ENCODE measurements around the gene OR2H2. TPM values are rescaled to one million over a fixed set of nuclear protein-coding genes. Genes with fewer than 3 reads are reported as not detected.
A peak's percentile ranks its signal among the peaks of the same experiment; 100 is the strongest.

Gene OR2H2
- total RNA-seq, 2 experiments from 2014 or later, result not detected

GRCh38 chr6:29563435-29563965 lies 21.4 kb upstream of the OR2H2 start:
- no peak overlapping the region for H3K27ac Mint-ChIP-seq
- peak; percentile 12 for DNase-seq
- H3K27me3 Mint-ChIP-seq (ENCODE audit: low read depth), result peaks cover 38% of the 10 kb centered on the region
- H3K36me3 Mint-ChIP-seq (ENCODE audit: low read depth), result no peaks in the 10 kb centered on the region
- intact Hi-C loops (cut with micrococcal nuclease), result no loop called here
- no peak overlapping the region for H3K4me3 Mint-ChIP-seq
- H3K4me1 Mint-ChIP-seq (ENCODE audit: low read depth), result peaks cover 11% of the 10 kb centered on the region
- no peaks in the 10 kb centered on the region for H3K9me3 Mint-ChIP-seq
- CTCF ChIA-PET, result no interaction called here

- H3K4me3 Mint-ChIP-seq, result no peak overlapping the region
- no peak for DNase-seq
- H3K27ac Mint-ChIP-seq, result no peak overlapping the region
- CTCF ChIA-PET, result no interaction called here
- H3K27me3 Mint-ChIP-seq (ENCODE audit: low read depth), result peaks cover 34% of the 10 kb centered on the region
- H3K4me1 Mint-ChIP-seq (ENCODE audit: low read depth), result peaks cover 11% of the 10 kb centered on the region
- no peaks in the 10 kb centered on the region for H3K36me3 Mint-ChIP-seq (ENCODE audit: low read depth)
- H3K9me3 Mint-ChIP-seq, result no peaks in the 10 kb centered on the region
- intact Hi-C loops (cut with micrococcal nuclease), result no loop called here
These were observed 20.0 kb upstream of the OR2H2 start for GRCh38 chr6:29564875-29565274.

- Mint-ChIP-seq H3K27ac (no peak overlapping the region), H3K4me3 (no peak overlapping the region), H3K27me3 (ENCODE audit: low read depth) (peaks cover 37% of the 10 kb centered on the region), H3K36me3 (ENCODE audit: low read depth) (no peaks in the 10 kb centered on the region), H3K9me3 (no peaks in the 10 kb centered on the region), H3K4me1 (ENCODE audit: low read depth) (peaks cover 8% of the 10 kb centered on the region)
- intact Hi-C loops (cut with micrococcal nuclease), result no loop called here
- DNase-seq, result no peak
- CTCF ChIA-PET, result no interaction called here
These were observed 18.1 kb upstream of the OR2H2 start for GRCh38 chr6:29566856-29567255.

- Mint-ChIP-seq H3K36me3 (ENCODE audit: low read depth) (no peaks in the 10 kb centered on the region), H3K27me3 (ENCODE audit: low read depth) (peaks cover 39% of the 10 kb centered on the region), H3K4me1 (ENCODE audit: low read depth) (peaks cover 8% of the 10 kb centered on the region), H3K4me3 (no peak overlapping the region), H3K9me3 (no peaks in the 10 kb centered on the region), H3K27ac (no peak overlapping the region)
- intact Hi-C loops (cut with micrococcal nuclease), result no loop called here
- CTCF ChIA-PET, result no interaction called here
- DNase-seq, result no peak
These were observed 17.4 kb upstream of the OR2H2 start for GRCh38 chr6:29567541-29567940.

GRCh38 chr6:29567991-29568390 lies 16.9 kb upstream of the OR2H2 start:
- H3K4me3 Mint-ChIP-seq, result no peak overlapping the region
- H3K27me3 Mint-ChIP-seq (ENCODE audit: low read depth), result peaks cover 35% of the 10 kb centered on the region

GRCh38 chr6:29576056-29576455 lies 8.9 kb upstream of the OR2H2 start:
- intact Hi-C loops (cut with micrococcal nuclease), result no loop called here
- DNase-seq, result no peak
- no peak overlapping the region for H3K27ac Mint-ChIP-seq
- CTCF ChIA-PET, result no interaction called here
- no peaks in the 10 kb centered on the region for H3K4me1 Mint-ChIP-seq (ENCODE audit: low read depth)
- no peaks in the 10 kb centered on the region for H3K36me3 Mint-ChIP-seq (ENCODE audit: low read depth)
- peaks cover 33% of the 10 kb centered on the region for H3K27me3 Mint-ChIP-seq (ENCODE audit: low read depth)
- H3K9me3 Mint-ChIP-seq, result no peaks in the 10 kb centered on the region
- no peak overlapping the region for H3K4me3 Mint-ChIP-seq

More at GRCh38 chr6:29567991-29568390, 16.9 kb upstream of the OR2H2 start:
- CTCF ChIA-PET, result no interaction called here
- DNase-seq, result no peak
- H3K9me3 Mint-ChIP-seq, result no peaks in the 10 kb centered on the region
- no peak overlapping the region for H3K27ac Mint-ChIP-seq
- intact Hi-C loops (cut with micrococcal nuclease), result no loop called here
- no peaks in the 10 kb centered on the region for H3K36me3 Mint-ChIP-seq (ENCODE audit: low read depth)
- H3K4me1 Mint-ChIP-seq (ENCODE audit: low read depth), result peaks cover 7% of the 10 kb centered on the region

GRCh38 chr6:29577544-29577943 lies 7.4 kb upstream of the OR2H2 start:
- Mint-ChIP-seq H3K27me3 (ENCODE audit: low read depth) (peaks cover 27% of the 10 kb centered on the region), H3K4me3 (no peak overlapping the region), H3K27ac (no peak overlapping the region), H3K4me1 (ENCODE audit: low read depth) (no peaks in the 10 kb centered on the region), H3K36me3 (ENCODE audit: low read depth) (no peaks in the 10 kb centered on the region), H3K9me3 (no peaks in the 10 kb centered on the region)
- DNase-seq, result no peak
- intact Hi-C loops (cut with micrococcal nuclease), result no loop called here
- CTCF ChIA-PET, result interaction anchor here (1.2 to 1.4 kb wide), 2 partner anchors 9 to 76 kb away, joined by 3 to 4 read pairs; no protein-coding TSS in a partner anchor

GRCh38 chr6:29589423-29590048 lies 4.6 kb downstream of the OR2H2 start:
- H3K36me3 Mint-ChIP-seq (ENCODE audit: low read depth), result no peaks in the 10 kb centered on the region
- no peaks in the 10 kb centered on the region for H3K4me1 Mint-ChIP-seq (ENCODE audit: low read depth)
- no peaks in the 10 kb centered on the region for H3K9me3 Mint-ChIP-seq
- H3K27me3 Mint-ChIP-seq (ENCODE audit: low read depth), result peaks cover 9% of the 10 kb centered on the region
- intact Hi-C loops (cut with micrococcal nuclease), result loop anchor here (1.0 to 2.0 kb wide), 4 partner anchors 213 to 903 kb away; no protein-coding TSS in a partner anchor
- DNase-seq, result peak; percentile 74
- H3K27ac Mint-ChIP-seq, result no peak overlapping the region
- no peak overlapping the region for H3K4me3 Mint-ChIP-seq
- CTCF ChIA-PET, result interaction anchor here (1.0 to 1.5 kb wide), 5 partner anchors 10 to 322 kb away, joined by 3 to 4 read pairs (median 3); no protein-coding TSS in a partner anchor

- no peaks in the 10 kb centered on the region for H3K9me3 Mint-ChIP-seq
- no peaks in the 10 kb centered on the region for H3K36me3 Mint-ChIP-seq (ENCODE audit: low read depth)
- H3K27ac Mint-ChIP-seq, result no peak overlapping the region
- no peaks in the 10 kb centered on the region for H3K4me1 Mint-ChIP-seq (ENCODE audit: low read depth)
- CTCF ChIA-PET, result interaction anchor here (1.2 to 1.5 kb wide), 2 partner anchors 10 to 323 kb away, joined by 3 to 4 read pairs; no protein-coding TSS in a partner anchor
- DNase-seq, result no peak
- H3K4me3 Mint-ChIP-seq, result no peak overlapping the region
- intact Hi-C loops (cut with micrococcal nuclease), result no loop called here
- peaks cover 9% of the 10 kb centered on the region for H3K27me3 Mint-ChIP-seq (ENCODE audit: low read depth)
These were observed 5.4 kb downstream of the OR2H2 start for GRCh38 chr6:29590218-29590808.

GRCh38 chr6:29591677-29592076 lies 6.8 kb downstream of the OR2H2 start:
- Mint-ChIP-seq H3K9me3 (no peaks in the 10 kb centered on the region), H3K4me3 (no peak overlapping the region), H3K27me3 (ENCODE audit: low read depth) (peaks cover 5% of the 10 kb centered on the region), H3K36me3 (ENCODE audit: low read depth) (no peaks in the 10 kb centered on the region), H3K4me1 (ENCODE audit: low read depth) (no peaks in the 10 kb centered on the region), H3K27ac (no peak overlapping the region)
- DNase-seq, result no peak
- CTCF ChIA-PET, result interaction anchor here (0.9 kb wide), 1 partner anchor 61 kb away, joined by 3 read pairs; no protein-coding TSS in a partner anchor
- intact Hi-C loops (cut with micrococcal nuclease), result no loop called here

- Mint-ChIP-seq H3K27ac (no peak overlapping the region), H3K36me3 (ENCODE audit: low read depth) (no peaks in the 10 kb centered on the region), H3K4me1 (ENCODE audit: low read depth) (no peaks in the 10 kb centered on the region), H3K27me3 (ENCODE audit: low read depth) (no peaks in the 10 kb centered on the region), H3K4me3 (no peak overlapping the region), H3K9me3 (no peaks in the 10 kb centered on the region)
- no peak for DNase-seq
- CTCF ChIA-PET, result no interaction called here
- intact Hi-C loops (cut with micrococcal nuclease), result no loop called here
These were observed 8.4 kb downstream of the OR2H2 start for GRCh38 chr6:29593199-29593855.

- DNase-seq, result no peak
- intact Hi-C loops (cut with micrococcal nuclease), result no loop called here
- no peak overlapping the region for H3K4me3 Mint-ChIP-seq
- H3K9me3 Mint-ChIP-seq, result no peaks in the 10 kb centered on the region
- no peaks in the 10 kb centered on the region for H3K4me1 Mint-ChIP-seq (ENCODE audit: low read depth)
- H3K36me3 Mint-ChIP-seq (ENCODE audit: low read depth), result no peaks in the 10 kb centered on the region
- H3K27me3 Mint-ChIP-seq (ENCODE audit: low read depth), result no peaks in the 10 kb centered on the region
- H3K27ac Mint-ChIP-seq, result no peak overlapping the region
- CTCF ChIA-PET, result interaction anchor here (0.6 kb wide), 1 partner anchor 495 kb away, joined by 3 read pairs; no protein-coding TSS in a partner anchor
These were observed 11.5 kb downstream of the OR2H2 start for GRCh38 chr6:29596381-29596900.

Data from activated naive CD4-positive, alpha-beta T cell treated with anti-CD3 and anti-CD28 coated beads for 36 hours (primary cell).